ENCODE data around the gene TIMP2.

GRCh38 chr17:78899361-78900260, 25.6 kb downstream of the TIMP2 start:
- TF ChIP-seq CTCF (conservative IDR thresholded peaks at IDR 0.05; ENCODE audit: low read depth, low read length) (no peak), NFE2L2 (IDR thresholded peaks at IDR 0.05; ENCODE audit: low read depth, low read length) (no peak), MAFK (IDR thresholded peaks at IDR 0.05; ENCODE audit: low read depth, low read length) (no peak), MXI1 (IDR thresholded peaks at IDR 0.05; ENCODE audit: borderline replicate concordance, low read depth, low read length) (no peak), USF2 (IDR thresholded peaks at IDR 0.05; ENCODE audit: low read depth, low read length) (no peak), BHLHE40 (IDR thresholded peaks at IDR 0.05; ENCODE audit: low read depth, low read length) (no peak), POLR2A (IDR thresholded peaks at IDR 0.05; ENCODE audit: low read depth, low read length) (no peak), ELK1 (IDR thresholded peaks at IDR 0.05; ENCODE audit: borderline replicate concordance, low read depth, low read length) (no peak)
